Head of caudate nucleus (tissue), 42 donors: ENCODE measurements around the gene NR2F1.

Experiments used
- DNase-seq, 42 donors: peaks; one replicate each; pipeline versions ENCODE4 v3.0.0 to v3.0.0-alpha.2; 2020 to 2021; ENCODE audit warnings: mixed read lengths in 7 of 42
- intact Hi-C: fragments of 100-400 bp; cut with DNase I; formaldehyde crosslinking; loops from one replicate; pipeline ENCODE4 v1.15.0; 2022

Gene NR2F1

DNA sequence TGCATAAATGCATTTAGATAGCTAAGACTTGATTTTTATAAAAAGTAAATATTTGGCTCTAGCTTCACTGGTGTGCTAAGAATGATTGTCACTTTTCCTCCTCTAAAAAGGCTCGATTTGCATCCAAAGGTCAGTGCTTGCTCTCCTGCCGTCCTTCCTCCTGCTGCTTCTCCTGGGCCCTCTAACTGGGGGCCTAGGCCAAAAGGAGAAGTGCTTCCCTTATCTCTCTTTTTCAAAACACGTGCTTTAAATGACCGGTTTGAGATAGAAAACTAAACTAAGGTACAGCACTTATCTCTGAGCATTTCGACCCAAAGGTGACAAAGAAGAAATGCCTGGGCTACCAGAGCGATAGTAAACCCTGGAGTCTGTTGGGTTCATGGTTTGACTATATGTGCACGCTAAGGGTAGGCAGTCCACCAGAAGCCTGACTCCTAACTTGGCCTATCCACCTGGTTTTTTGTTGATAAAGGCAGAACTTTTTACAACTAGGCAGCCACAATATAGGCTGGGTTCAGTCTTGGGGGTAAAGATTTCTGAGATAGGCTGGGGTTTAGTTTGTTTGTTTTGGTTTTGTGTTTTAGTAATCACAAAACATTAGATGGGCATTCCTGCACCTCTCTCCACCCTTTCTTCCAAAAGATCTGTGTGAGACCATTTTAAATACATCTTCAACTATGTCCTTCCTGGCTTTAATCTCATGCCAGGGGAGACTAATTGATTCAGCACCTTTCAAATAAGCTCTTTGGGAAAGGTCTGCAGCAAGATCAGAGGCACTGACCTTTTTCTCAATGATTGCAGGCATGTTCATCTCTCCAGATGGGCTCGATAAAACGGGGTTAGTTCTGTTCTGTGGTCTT lies 5.8 kb upstream of the NR2F1 start:
- intact Hi-C loops = no loop called here
- no peak for DNase-seq

DNA sequence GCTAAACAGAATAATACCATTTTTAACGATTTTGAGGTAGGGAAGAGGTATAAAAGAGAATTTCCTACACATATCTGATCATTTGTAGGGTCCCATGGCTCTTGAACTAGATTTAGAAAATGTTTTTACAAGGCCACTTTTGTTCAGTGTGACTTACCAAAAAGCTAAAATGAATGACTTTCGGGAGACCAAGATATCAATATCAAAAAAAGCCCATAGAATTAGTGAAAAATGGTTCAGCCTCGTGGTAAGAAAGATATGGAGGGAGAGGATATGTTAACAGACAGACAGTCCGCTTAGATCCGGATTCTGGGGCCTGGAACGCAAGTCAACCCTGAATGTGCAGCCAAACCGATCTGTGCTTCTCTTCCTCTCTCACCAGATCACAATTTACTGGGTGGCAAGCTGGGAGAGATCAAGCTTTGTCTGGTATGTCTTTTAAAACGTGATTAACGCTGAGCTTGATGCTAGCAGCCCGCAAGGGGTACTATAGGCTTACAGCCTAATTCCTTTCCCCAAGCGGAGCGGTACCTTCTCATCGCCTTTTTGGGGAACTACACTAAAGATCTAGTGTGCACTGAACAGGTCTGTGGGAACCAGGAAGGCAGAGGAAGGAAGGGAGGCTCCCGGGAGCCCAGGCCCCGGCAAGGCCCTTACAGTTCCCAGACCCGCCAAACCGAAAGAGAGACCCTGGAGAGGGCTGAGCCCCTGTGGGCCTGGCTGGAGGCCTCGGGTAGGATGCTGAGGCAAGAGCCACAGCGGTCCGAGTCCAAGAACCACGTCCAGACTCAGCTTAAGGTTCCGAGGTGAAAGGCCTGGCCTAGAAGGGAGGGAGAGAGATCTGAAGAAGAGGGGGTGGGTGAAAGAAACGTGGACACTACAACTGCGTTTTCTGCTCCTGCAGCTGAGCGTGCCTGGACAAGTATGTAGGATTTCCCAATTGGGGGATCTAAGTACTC lies 4.9 kb upstream of the NR2F1 start:
- peak in 1 of 42 donors; percentile 36 for DNase-seq
- intact Hi-C loops = no loop called here

DNA sequence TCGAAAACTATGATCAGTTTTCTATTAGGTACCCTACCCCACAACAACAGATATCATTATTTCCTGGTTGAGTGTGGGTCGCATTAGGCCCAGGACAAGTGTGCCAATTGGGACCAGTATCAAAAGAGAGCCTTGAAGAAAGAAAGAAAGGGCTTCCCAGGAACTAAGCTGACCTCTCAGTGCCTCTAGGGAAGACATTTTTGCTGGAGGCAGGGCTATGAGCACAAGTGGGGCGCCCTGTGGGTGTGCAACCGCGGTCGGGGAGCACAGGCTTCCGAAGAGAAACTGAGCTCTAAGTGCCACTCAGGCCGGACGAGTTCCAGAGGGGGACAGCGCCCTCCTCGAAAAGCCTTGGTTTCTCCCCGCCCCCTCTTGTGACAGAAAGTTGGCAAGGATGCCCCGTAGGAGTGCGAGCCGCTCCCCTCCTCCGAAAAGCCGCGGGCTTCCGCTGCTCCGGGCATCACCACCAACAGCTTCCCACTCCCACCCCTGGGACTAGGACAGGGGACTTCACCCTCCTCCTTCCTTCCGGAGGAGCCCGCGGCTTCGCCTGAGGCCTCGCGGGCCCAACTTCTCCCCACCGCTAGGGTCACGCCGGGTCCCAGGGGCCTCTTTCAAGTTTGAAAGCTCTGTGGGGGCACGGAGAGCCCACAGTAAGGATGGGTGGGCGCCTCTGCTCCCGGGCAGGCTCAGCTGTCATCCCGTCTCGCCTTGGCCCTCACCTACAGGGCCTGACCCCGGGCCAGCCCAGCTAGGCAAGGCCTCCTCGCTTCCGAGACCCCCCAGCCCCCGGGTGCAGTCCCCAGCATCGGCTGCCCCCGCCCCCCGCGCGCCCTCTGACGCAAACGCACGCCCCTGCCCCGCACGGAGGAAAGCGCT lies 4.0 kb upstream of the NR2F1 start:
- DNase-seq = peak in 26 of 42 donors; percentile 21 to 81 (median 54)
- intact Hi-C loops = no loop called here

DNA sequence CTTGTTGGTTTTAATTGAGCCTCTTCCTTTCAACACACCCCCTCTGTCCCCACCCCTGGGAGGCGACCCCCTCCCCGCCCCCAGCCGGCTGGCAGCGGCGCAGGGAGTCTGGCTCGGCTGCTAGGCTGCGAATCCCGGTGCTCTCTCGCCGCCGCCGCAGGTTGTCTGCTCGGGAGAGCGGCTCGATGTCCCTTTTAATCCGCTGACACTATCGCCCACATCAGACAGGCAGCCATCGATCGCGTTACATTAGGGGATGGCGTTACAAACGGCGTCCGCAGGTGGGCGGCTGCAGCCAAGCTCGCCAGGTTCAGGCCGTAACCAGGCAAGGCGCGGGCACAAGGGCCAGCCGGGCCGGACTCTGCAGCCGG lies 3.3 kb upstream of the NR2F1 start:
- DNase-seq = peak in 5 of 42 donors; percentile 16 to 62 (median 40)

DNA sequence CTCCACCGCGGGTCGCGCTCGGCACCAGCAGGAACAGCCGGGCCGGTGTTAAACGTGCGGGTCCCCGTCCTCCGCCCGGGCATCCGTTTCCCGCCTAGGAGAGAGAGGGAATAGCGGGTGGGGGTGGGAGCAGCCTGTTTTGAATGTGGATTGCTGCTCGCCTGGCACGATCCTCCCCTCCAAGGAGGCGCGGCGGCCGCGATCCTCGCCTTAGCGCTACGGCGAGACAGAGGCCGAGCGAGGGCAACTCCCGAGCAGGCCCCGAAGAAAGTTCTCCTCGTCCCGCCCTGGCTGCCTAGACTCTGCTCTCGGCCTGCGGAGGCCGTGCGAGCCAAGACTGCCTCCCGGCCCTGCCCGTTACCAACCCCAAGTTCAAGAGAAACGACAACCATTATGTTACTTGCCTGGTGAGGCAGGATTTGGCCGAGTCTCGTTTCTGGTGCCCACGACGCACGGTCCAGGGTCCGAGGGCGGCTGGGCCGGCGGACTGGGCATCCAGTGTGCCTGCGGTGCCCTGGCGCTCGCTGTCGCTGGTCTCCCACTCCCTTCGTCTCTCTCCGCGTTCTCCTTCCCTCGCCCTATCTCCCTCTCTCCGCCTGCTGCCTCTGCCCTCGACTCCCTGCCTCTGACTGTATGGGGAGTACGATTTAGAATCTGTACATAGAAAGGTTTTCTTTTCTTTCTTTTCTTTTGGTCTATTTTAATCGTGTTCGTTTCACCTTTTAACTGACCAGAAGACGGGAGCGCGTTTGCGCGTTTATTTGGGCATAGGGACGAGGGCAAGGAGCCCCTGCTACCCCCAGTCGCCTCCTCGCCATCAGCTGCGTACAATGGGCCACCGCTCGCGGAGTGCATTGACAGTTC lies 2.7 kb upstream of the NR2F1 start:
- peak in 7 of 42 donors; percentile 26 to 54 (median 35) for DNase-seq
- intact Hi-C loops = loop anchor here (2.0 kb wide), 1 partner anchor 221 kb away; no protein-coding TSS in a partner anchor

More for the DNA sequence above, 3.3 kb upstream of the NR2F1 start:
- intact Hi-C loops = loop anchor here (2.0 kb wide), 1 partner anchor 221 kb away; no protein-coding TSS in a partner anchor

DNA sequence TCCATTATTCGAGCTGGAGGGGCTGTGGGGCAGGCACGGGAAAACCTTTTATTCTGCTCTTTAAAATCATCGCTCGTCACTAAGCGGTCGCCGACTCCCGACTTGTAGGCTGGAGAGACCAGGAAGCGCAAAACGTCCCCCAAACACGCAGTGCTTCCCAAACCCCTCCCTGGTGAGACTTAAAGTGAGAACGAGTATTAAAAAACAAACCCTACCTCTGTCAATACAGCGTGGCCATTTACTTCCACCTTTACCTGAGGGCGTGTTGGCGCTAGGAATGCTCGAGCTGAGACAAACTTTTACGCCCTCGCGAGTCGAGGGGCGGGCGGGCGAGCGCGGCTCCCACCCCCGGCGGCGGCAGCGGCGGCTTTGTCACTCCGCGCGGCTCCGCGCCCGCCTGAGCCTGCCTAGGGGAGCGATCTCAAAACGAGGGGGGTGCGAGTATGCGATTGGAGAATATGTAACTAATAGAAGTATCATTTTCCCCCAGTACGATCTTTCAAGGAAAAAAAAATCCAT lies 2.0 kb upstream of the NR2F1 start, which contains the start of gene NR2F1-AS1:
NR2F1-AS1 (minus strand) TSS at position 293 of the 519 bp plus-strand sequence.
- intact Hi-C loops = loop anchor here (2.0 kb wide), 1 partner anchor 220 kb away; no protein-coding TSS in a partner anchor
- peak in 5 of 42 donors; percentile 28 to 62 (median 41) for DNase-seq

DNA sequence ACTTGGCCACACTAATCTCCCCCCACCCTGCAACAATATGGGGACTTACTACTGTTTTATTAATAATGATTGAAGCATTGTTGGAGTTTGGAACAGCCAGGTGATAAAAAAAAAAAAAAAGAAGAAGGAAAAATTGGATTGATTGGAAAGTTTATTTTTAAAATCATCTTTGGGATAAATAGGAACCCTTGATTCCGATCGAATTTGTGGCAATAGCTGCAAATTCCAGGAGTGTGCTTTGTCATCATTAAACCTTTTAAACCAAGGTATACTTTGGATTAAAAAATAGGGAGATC lies 907 bp upstream of the NR2F1 start:
- intact Hi-C loops = no loop called here
- DNase-seq = no peak

DNA sequence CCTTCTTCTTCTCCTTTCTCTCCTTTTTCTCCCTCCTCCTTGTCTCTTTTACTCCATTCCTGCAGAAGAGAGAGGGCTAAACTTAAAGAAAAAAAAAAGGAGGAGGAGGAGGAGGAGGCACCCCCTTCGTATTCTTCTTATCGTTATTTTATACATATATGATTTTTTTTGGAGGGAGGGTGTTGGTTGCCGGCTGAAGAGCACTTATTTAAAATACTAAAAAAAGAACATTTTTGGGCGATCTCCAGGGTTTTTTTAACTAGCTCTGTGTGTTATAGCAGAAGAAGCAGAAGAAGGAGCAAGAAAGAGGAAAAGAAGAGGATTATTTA lies 381 bp downstream of the NR2F1 start:
- intact Hi-C loops = no loop called here
- no peak for DNase-seq

DNA sequence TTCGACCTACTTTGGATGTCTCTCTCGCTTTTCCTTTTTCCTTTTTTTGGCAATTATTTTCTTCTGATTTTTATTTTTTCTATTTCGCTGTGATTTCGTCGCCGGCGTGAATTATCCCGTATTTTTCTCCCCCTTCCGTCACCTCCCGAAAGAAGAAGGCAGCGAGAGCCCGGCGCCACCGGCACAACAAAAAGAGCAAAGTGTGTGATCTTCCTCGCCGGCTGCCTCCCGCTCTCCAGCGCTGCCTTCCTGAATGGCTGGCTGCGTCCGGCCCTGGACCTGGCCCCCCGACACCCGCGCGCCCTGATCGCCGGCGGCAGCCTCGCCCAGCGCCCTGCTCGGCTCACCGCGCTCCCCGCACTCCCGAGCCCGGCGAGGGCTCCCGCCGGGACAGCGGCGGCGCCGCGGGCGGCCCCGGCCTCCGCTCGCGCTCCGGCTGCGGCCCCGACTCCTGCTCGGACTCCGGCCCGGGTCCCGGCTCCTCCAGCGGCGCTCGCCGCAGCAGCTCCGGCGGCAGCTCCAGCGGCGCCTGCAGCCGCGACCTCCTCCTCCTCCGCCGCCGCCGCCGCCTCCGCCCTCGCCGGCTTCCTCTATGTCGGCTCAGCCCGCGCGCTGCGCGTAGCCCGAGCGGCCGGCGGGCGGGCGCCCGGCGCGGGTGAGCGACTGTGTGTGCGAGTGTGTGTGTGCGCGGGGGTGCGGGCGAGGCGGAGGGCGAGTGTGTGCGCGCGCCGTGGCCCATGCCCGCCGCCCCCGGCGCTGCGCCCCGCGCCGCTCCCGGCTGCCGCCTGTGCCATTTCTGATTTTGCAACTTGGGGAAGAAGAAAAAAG lies 960 bp downstream of the NR2F1 start:
- intact Hi-C loops = no loop called here
- DNase-seq = peak in 24 of 42 donors; percentile 24 to 77 (median 52)

DNA sequence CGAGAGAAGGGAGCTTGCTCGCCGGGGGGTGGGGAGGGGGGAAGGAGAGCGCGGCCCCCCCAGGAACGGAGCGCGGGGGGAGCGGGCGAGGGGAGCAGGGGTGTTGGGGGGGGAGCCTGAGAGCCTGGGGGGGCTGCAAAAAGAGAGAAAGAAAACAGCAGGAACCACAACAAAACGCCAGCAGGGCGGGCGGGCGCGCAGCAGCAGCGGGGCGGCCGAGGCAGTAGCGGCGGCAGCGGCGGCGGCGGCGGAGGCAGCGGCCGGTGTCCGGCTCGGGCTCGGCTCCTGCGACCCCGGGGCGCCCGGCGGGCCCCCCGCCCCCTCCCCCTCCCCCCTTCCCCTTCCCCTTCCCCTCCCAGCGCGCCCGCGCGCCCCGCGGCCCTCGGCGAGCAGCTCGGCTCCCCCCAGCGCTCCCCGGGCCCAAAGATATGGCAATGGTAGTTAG lies 1.6 kb downstream of the NR2F1 start:
- intact Hi-C loops = loop anchor here (5.0 kb wide), 1 partner anchor 38 kb away; no protein-coding TSS in a partner anchor
- DNase-seq = peak in 4 of 42 donors; percentile 40 to 48 (median 42)

DNA sequence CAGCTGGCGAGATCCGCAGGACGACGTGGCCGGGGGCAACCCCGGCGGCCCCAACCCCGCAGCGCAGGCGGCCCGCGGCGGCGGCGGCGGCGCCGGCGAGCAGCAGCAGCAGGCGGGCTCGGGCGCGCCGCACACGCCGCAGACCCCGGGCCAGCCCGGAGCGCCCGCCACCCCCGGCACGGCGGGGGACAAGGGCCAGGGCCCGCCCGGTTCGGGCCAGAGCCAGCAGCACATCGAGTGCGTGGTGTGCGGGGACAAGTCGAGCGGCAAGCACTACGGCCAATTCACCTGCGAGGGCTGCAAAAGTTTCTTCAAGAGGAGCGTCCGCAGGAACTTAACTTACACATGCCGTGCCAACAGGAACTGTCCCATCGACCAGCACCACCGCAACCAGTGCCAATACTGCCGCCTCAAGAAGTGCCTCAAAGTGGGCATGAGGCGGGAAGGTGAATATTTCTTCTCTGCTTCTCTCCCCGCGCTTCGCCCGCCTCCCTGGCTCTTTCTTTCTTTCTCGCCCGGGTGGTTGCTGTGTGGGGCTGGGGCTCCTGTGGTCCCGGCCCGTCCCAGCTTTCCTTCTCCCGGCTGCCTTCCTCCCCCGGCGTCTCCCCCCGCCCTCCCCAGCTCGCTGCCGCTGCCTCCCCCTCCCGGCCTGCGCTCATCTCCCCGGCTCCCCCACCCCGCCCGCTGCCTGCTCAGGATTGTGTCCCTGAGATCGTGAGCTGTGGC lies 2.2 kb downstream of the NR2F1 start:
- intact Hi-C loops = loop anchor here (5.0 kb wide), 1 partner anchor 37 kb away; no protein-coding TSS in a partner anchor
- DNase-seq = peak in 1 of 42 donors; percentile 50

DNA sequence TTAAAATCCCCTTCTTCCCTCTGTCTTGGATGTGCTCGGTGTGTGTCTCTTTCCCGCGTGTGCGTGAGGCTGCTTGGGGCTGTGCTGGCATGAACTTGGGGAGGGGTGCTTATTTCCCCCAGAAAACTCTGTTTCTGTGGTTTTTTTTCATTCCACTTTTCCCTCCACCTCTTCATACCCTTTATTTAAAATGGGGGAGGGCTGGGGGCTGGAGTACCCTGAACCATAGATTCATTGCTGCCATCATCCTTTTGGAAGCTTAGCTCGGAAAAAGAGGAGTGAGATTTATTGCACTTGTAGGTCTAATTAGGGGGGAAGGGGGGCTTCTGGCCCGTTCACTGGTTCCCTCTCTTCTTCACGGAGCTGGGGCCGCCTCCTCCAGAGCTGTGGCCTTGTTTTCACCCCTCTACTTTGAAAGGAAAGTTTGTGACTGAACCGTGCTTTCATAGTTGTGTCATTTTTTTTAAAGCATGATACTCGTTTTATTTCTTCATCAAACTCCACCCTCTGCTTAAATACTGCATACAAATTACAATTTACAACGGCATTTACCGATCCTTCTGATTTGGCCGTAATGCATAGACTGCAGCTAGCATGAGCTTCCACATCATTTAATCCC lies 2.9 kb downstream of the NR2F1 start:
- intact Hi-C loops = loop anchor here (5.0 kb wide), 1 partner anchor 36 kb away; no protein-coding TSS in a partner anchor
- peak in 1 of 42 donors; percentile 33 for DNase-seq

DNA sequence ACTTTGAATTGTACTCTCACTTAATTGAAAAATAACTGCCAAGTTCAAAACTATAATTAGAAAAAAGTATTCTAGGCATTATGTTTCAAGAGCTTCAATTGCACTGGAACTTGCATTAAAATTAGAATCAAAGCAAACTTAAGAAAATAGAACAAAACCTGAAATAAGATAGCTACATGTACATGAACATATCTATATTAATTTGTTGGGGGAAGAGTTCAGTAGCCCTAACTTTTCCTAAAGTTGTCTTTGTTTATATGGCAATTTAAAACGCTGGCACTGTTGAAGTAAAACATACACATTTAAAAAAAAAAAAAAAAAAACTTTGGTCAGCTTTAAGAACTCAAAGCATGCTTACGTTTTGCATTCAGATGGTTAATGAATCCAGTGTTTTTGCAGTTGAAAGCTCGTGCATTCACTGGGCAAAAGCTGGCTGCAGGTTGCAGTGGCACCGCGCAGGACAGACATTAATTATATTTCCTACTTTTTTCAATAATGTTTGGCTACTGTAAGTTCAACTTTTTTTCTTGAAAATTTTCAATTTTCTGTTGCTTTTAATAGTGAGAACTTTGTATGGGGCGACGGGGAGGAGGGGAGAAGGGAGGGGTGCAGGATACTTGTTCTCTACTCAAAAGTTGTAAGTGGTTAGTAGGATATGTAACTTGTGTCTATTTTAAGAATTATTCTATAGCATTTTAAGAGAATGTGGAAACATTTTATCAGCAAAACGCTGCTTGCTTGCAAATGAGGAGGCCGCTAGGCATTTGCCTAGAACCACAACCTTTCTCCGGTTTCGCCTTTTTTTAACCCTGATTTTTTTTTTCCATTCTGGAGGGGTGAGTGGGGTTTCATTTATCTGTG lies 3.9 kb downstream of the NR2F1 start:
- DNase-seq = peak in 1 of 42 donors; percentile 32
- intact Hi-C loops = loop anchor here (5.0 kb wide), 1 partner anchor 35 kb away; no protein-coding TSS in a partner anchor
